Glomerular visceral epithelial cell (primary cell): ENCODE data around the gene RNMT.
"Not testable (repeated sequence)": the region's sequence is repeated elsewhere in the genome, so short reads cannot be mapped to it uniquely, and the experiment has no call there.

ENCODE experiments used
- DNase-seq: peaks from one replicate; pipeline ENCODE4 v3.0.0-alpha.2; 2016; ENCODE audit errors: extremely low spot score

The RNMT gene

DNA sequence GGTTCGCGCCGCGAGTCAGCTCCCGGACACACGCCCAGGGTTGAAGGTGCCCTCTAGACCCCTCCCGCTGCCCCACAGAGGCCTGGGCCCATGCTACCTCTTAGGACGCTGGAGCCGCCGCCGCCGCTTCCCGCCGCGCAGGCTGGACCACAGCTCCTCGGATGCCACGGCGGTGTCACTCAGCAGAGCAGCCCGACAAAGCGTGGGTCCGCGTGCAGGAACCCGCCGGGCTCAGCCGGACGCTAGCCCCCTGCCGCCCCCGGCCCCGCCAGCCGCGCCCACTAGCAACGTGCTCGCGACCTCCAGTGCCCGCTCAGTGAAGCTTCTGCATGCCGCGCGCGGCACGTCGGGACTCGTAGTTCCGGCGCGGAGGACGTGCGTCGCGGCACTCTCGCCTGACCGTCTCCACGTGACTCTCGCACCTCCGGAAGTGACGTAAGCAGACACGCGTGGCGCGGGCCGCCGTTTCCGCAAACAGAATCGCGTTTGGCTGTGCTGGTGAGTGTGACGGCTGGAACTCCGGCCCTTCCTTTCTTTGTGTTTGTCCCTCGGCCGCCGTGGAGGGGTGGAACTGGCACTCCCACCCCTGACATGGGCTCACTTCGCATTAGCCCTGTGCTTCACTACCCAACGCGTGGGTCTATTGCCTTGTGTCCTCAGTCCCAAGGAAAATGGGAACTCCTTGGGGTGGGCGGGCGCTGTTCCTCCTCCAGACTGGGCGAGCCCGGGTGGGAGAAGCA lies at the start of gene RNMT, which contains the start of gene FAM210A:
Gene RNMT, plus strand, starts transcription at position 442 of the 740 bp plus-strand sequence. CDS start 4,845 bp downstream, outside the sequence.
Gene FAM210A, minus strand, starts transcription at position 327 of the 740 bp plus-strand sequence. CDS start 44,481 bp downstream, outside the sequence.
- peak; percentile 94 for DNase-seq

DNA sequence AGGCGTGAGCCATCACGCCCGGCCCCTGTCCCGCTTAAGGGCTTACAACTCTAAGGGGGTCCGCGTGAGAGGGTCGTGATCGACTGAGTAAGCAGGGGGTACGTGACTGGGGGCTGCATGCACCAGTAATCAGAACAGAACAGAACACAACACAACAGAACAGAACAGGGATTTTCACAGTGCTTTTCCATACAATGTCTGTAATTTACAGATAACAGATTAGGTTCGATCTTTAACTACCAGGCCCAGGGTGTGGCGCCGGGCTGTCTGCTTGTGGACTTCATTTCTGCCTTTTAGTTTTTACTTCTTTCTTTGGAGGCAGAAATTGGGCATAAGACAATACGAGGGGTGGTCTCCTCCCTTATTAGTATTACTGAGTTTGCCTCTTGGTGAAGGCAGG lies 49.1 kb upstream of the RNMT start:
- DNase-seq = not testable (repeated sequence)

DNA sequence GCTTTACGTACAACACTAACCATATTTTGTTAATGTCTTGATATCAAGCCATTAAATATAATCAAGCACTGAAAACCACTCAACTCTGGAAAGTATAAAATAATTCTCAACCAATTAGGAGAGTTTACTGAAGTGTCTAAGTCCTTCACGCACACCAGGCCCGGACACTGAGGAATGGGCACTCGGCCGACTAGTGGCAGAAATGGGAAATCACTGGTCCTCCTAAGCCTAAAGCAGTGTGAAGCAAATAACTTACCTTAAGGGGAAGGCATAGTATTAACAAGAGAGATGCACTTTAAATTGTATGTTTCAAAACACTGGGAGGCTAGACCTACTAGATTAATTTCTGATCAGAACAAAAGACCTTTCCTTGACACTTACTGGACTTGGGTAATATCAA lies 45.9 kb upstream of the RNMT start:
- no peak for DNase-seq

DNA sequence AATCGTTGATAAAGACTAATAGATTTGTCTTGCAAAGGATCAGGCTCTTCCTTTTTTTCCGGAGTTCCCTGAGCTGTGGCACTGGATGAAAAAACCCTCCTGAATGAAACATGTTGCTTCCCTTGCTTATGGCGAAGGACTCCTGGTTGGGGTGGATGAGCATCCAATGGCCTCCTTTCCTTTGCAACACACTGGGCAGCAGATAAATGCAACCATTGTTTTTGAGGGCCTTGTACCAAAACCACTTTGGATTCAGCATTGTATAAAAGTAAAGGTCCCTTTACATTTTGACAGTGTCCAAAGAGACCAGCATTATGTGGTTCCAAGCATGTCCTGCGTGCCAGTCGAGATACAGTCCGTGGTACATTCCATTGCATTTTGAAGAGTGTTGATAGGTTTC lies 44.8 kb upstream of the RNMT start:
- no peak for DNase-seq

DNA sequence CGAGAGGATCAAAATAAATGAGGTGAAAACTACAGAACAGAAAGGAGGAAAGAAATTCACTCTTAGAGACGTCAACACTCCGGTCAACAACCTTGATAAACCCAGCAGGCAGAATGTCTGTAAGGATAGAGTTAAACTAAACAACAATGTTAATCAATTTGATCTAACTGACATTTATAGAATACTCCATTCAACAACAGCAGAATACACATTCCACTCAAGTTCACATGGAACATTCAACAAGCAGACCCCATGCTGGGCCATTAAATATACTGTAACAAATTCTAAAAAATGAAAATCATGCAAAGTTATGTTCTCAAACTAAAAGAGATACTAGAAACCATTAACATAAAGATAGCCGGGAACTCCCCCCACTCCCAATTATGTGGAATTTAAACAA lies 41.9 kb upstream of the RNMT start:
- DNase-seq = no peak

DNA sequence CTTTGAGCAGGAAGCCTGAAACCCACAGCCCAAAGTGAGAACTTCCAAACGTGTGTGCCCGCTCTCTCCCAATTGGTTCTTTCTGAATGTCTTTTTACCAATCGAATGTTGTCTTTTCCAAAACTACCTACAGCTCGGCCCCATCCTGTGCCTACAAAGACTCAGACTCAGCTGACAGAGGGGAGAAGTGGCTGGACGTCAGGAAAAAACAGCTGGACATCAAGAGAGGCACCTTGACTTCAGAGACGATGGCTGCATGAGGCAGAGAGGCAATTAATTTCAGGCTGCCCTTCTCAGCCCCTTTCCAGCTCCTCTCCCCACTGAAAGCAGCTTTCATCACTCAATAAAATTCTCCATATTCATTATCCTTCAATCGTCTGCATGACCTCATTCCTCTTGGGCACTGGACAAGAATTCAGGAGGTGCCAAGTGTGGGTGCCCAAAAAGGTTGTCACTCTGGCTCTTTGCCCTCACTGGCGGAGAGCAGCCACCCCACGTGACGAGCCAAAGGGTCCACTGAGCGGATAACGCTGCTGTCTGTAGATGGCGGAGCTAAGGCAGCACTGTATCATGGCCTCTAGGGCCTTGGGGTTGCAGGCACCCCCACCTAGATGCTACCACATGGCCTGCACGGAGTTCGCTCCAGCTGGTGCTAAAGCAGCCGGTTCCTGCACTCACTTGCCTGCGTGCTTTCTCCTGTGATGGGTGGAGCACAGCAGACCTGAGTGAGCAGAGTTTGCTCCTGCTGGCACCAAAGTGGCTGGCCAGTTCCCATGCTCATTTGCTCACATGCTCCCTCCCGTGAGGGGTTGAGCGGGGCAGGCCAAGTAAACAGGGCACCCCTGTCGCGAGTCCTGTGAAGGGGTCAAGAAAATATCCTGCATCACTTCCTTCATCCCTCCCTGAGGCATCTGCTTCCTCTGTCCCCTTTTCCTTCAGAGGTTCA lies 38.0 kb upstream of the RNMT start:
- DNase-seq = no peak

DNA sequence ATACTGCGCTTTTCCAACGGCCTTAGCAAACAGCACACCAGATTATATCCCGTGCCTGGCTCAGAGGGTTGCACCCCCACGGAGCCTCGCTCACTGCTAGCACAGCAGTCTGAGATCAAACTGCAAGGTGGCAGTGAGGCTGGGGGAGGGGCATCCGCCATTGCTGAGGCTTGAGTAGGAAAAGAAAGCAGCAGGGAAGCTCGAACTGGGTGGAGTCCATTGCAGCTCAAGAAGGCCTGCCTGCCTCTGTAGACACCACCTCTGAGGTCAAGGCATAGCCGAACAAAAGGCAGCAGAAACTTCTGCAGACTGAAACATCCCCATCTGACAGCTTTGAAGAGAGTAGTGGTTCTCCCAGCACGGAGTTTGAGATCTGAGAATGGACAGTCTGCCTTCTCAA lies 36.4 kb upstream of the RNMT start:
- not testable (repeated sequence) for DNase-seq

DNA sequence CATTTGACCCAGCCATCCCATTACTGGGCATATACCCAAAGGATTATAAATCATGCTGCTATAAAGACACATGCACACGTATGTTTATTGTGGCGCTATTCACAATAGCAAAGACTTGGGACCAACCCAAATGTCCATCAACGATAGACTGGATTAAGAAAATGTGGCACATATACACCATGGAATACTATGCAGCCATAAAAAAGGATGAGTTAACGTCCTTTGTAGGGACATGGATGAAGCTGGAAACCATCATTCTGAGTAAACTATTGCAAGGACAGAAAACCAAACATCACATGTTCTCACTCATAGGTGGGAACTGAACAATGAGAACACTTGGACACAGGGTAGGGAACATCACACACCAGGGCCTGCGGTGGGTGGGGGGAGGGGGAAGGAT lies 31.1 kb upstream of the RNMT start:
- DNase-seq = not testable (repeated sequence)

DNA sequence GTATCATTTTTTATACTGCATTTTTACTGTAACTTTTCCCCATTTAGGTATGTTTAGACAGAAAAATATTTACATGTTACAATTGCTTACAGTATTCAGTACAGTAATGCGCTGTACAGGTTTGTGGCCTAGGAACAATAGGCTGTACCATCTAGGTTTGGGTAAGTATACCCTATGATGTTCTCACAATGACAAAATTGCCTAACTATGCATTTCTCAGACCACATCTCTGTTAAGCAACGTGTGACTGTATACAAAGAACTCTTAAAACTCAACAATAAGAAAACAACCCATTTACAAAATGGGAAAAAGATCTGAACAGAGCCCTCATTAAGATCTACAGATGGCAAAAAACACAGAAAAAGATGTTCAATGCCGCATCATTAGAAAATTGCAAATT lies 29.5 kb upstream of the RNMT start:
- DNase-seq = no peak

DNA sequence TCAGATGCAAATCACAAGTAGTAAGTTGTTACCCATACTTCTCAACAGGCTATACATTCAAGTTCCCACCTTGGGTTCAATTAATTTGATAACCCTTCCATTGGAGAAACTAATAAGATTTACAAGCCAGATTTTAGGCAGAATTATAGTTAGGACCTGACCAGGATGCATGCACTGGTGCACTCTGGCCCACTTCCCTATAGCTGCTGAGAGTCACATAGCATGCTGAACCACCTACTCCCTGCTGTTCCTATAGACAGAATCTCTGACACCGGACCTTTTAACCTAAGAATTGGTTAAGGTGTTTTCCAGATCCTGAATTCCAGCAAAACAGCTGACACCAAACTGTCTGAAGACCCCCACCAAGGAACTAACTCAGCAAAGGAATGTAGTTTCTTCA lies 26.3 kb upstream of the RNMT start:
- DNase-seq = no peak

DNA sequence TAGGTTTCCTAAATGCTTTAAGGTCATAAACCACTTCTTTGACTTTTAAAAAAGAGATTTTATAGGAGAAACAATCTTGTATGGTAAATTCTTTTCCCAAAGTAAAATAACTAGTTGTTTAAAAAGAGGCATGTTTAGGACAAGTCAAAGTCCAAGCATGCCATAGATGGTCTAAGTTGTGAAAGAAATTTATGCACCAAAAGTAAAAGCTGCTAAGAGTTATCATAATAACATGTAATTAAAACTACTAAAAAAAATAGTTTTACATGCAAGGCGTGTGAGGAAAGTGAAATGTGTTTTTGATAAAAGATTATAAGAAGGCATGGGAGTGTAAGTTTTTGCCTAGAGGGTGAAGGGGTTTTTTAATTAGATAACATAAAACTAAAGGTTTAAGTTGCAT lies 22.6 kb upstream of the RNMT start:
- DNase-seq = peak; percentile 7

DNA sequence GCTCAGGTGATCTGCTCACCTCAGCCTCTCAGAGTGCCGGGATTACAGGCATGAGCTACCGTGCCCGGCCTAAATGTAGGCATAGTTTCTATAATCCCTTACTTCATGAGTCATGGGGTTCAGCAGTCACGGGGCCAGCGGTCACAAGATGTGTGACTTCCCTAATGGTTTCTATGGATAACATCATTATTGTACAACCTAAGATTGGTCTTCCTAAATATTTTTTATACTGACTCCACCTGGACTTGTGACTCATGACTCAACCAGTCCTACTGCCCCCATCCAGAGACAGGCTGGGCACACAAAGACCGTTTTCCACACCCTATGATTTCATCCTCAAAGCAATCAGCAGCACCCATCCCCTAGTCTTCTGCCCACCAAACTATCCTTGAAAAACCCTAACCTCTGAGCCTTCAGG lies 16.1 kb upstream of the RNMT start:
- peak; percentile 80 for DNase-seq

DNA sequence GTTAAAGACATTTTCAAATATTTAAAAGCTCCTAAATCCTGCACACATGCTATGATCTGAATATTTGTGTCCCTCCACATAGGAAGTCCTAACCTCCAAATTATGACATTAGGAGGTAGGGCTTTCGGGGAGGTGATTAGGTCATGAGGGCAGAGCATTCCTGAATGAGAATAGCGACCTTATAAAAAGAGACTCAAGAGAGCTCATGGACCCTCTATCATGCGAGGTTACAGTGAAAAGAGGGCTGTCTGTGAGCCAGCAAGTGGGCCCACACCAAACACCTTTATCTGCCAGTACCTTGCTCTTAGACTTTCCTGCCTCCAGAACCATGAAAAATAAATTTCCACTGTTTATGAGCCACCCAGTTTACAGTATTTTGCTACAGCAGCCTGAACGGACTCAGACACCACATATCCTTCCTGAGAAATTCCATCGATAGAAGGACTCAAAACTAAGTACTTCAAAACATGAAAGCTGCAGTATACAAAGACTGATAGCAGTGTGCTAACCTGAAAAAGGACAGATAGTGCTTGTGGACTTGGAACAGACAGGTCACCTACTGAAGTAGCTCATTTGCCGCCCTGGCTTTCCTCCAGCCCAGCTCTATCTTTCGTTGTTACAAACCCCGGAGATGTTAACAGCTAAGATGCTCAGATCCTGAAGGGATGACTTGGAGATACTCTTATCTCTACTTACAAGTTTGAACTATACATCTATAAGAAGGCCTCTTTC lies 13.9 kb upstream of the RNMT start:
- DNase-seq = no peak

DNA sequence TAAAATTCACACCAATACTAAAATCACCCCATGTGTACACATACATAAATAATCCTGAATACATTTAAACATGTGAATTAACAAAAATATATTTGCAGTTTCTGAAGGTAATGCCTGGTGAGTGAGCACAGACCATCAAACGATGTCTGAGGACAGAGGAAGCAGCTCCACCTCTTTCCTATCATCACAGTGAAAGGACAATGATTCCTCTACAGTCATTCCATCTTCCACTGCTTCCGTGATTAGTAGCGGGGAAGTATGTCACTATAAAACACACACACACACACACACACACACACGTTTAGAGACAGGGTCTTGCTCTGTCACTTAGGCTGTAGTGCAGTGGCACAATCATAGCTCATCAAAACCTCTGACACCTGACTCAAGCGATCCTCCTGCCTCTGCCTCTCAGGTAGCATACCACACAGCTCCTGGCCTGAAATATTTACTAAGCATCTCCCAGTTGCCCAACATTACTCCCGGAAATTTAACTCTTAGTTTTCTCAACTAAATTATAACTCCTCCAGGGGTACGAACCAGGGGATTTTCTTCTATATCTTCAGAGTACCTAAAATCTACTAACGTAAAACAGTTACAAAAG lies 12.9 kb upstream of the RNMT start:
- DNase-seq = no peak

DNA sequence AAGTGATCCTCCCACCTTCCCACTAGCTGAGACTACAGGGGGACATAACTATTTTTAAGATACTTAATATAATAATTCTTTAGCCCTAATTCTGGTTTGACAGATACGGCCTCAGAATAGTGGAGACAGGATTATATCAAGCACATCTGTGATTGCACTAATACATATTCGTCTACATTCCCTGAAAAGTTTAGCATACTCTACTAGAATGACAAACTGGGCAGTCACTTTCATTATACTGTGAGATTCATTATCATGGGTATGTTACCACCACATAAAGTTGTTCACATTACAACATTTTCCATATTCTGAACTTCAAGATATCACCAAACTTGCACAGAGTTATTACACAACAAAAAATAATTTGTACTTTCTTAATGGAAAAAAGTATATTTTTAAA lies 11.1 kb upstream of the RNMT start:
- no peak for DNase-seq

DNA sequence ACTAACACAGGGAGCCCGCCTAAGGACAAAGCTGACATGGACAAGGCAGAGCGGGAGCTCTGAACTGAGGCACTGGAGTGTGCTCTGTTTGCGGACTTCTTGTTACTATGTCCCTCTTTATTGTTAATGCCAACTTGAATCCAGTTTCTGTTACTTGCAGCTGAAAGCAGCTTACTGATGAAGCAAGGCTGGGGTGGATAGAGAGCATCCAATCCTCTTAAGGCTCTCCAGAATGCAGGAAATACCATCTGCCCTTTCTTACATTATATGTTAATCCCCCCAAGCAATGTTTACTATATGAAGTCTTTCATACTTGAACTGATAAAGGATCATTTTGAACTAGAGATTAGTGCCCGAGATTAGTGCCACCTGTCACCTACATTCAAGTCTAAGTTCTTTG lies 9.6 kb upstream of the RNMT start:
- DNase-seq = no peak

DNA sequence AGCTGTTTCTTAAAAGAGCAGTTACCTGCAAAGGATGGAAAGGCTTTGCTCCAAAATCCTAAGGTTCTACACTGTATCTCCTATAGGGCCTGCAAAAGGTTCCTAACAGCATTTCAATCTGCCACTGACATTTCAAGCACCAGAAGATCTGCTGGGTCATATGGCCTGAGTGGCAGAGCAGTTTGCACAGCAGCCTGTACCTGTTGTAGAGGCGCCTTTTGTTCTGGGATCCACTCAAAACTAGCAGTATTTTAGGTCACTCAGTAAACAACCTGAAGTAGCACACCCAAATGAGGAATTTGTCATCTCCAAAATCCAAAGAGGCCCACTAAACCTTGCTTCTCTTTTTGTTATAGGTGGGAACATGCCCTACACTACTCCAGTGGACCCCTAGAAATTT lies 6.3 kb upstream of the RNMT start:
- no peak for DNase-seq

DNA sequence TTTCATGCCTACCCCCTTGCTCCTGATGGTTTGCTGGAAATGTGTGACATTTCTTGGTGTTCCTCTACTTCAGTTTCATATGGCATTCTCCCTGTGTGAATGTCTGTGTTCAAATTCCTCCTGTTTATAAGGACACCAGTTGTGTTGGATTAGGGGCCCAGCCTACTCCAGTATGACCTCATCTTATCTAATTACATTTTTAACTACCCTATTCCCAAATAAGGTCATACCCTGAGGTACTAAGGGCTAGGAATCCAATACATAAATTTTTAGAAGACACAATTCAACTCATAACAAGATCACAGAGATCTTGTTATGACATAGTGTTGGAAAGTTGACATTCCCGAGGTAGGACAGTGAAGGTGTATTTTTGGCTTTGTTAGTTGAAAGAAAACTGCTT lies 5.6 kb upstream of the RNMT start:
- DNase-seq = no peak

DNA sequence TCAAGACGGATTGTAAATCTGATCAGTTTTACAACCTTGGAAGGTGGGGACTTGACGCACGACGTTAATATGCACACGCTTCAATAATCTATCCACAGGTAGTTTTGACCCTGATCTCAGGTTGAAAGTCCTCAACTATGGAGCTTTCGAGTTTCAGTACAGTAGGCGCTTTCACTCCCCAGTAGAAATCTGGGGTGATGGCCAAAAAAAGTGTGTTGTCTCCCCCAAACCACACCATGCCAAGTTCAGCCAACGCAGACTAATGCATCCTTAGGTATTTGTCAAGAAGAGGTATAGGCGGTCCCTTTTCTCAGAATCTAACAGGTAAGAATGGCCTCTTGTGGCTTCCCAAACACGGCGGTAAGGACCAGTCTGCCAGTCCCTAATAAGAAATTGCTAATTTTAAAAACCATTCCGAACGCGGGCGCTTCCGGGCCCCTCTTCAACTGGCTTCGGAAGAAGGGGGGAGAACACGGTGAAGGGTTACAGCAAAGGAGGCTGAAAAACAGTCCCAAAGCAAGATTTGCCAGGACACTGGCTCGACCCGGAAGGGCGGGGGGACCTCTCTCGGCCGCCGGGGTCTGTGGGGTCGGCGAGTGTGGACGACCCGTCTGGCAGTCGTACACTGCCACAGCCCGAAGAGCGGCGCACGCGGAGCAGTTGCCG lies 774 bp upstream of the RNMT start:
- no peak for DNase-seq

DNA sequence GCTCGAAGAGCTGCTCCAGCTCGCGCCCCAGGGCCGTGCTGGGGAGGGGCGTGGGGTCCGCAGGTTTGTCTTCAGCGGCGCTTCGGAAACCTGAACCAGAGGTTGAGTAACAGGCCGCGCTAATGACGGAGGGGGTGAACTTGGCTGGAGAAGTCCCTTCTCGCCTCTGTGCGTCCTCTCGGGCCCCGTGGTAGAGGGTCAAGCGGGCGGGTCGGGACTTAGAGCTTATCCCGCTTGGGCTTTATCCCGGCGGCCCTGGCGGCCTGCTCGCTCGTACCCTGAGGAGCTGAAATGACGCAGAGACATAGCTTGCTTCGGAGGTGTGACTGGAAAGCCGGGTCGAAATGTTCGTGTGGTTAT lies 479 bp downstream of the RNMT start:
- DNase-seq = peak; percentile 44

DNA sequence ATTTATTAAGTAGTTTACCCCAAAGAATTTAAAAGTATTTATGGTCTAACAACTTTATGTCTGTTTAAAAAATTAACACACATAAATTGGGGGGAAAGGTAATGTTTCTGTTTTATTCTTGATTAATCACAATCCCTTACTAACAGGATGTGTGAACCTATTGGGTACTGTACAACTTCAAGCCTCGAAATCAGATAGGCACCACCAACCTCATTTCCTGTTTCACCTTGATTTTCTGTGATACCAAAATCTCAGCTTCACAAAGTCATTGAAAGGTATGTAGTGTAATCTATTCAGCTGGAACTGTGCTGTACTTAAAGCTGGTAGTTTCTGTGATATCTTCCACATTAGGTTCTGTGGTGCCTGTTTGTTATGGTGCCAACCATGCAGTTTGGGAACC lies 4.0 kb downstream of the RNMT start:
- no peak for DNase-seq
